ENCODE measurements around the gene PRSS27. TPM values are rescaled to one million over a fixed set of nuclear protein-coding genes. Genes with fewer than 3 reads are reported as not detected.

PRSS27 gene
- total RNA-seq, 6 donors from 2014 or later, result 0.91 to 8.1 (median 1.8) TPM

DNA sequence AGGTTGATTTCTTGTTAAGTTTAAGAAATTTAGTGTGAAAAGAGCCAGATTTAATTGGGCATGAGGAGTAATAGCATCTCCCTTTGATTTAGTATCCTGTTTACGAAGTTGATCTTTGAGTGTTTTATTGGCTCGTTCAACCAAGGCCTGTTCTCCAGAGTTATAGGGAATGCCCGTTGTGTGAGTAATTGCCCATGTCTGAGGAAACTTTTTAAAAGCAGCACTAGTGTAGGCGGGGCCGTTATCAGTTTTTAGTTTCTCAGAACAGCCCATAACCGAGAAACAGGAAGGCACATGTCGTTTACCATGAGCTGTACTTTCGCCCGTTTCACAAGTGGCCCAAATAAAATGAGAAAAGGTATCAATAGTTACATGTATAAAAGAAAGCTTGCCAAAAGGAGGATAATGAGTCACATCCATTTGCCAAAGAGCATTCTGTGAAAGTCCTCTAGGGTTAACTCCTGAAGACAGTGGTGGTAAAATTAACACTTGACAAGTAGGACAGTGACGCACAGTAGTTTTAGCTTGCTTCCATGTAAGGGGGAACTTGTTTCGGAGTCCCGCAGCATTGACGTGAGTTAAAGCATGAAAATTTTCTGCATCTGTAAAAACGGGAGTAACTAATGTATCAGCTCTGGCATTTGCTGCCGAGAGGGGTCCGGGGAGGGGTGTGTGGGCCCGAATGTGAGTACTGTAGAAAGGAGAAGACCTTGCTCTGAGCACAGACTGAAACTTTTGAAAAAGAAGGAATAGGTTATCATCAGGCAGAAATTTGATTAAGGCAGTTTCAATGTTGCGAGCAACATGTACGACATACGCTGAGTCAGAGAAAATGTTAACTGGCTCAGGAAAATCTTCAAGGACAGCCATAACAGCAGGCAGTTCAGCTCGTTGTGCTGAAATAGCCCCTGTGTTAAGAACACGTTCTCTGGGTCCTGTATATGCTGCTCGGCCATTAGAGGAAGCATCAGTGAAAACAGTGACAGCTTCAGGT lies 56.2 kb downstream of the PRSS27 start:
- no peaks in the 10 kb centered on the region for H3K27me3 ChIP-seq
- peaks cover 0 to 22% (median 9%) of the 10 kb centered on the region in 4 donors for H3K36me3 ChIP-seq
- peak in 1 of 2 donors; percentile 26 for DNase-seq
- WGBS, 2 donors, result 53 to 60% methylated on average over 23 of the region's 23 CpGs
- H3K9me3 ChIP-seq, result no peaks in the 10 kb centered on the region
- no peak overlapping the region for H3K4me3 ChIP-seq
- TF ChIP-seq POLR2AphosphoS5 (IDR thresholded peaks at IDR 0.05), result no peak
- TF ChIP-seq, protein P1, sequence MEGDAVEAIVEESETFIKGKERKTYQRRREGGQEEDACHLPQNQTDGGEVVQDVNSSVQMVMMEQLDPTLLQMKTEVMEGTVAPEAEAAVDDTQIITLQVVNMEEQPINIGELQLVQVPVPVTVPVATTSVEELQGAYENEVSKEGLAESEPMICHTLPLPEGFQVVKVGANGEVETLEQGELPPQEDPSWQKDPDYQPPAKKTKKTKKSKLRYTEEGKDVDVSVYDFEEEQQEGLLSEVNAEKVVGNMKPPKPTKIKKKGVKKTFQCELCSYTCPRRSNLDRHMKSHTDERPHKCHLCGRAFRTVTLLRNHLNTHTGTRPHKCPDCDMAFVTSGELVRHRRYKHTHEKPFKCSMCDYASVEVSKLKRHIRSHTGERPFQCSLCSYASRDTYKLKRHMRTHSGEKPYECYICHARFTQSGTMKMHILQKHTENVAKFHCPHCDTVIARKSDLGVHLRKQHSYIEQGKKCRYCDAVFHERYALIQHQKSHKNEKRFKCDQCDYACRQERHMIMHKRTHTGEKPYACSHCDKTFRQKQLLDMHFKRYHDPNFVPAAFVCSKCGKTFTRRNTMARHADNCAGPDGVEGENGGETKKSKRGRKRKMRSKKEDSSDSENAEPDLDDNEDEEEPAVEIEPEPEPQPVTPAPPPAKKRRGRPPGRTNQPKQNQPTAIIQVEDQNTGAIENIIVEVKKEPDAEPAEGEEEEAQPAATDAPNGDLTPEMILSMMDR (IDR thresholded peaks at IDR 0.05), result no peak
- TF ChIP-seq POLR2A (IDR thresholded peaks at IDR 0.05), result no peak
- TF ChIP-seq EP300 (IDR thresholded peaks at IDR 0.05), result no peak
- peak in 1 of 2 donors; percentile 83 for ATAC-seq (ENCODE audit: low FRiP score in 2 of 2)
- peak overlapping the region in 3 of 4 donors; percentile 16 to 26 (median 17) for H3K27ac ChIP-seq
- no peaks in the 10 kb centered on the region for H3K4me1 ChIP-seq

Other genes starting within 250 kb of the PRSS27 start
- not detected for gene NTN3, start 248.9 kb downstream of the PRSS27 start, total RNA-seq
- gene TBC1D24, start 245.1 kb downstream of the PRSS27 start, total RNA-seq, result 10 to 100 TPM; 25.9 to 49.6 (median 37.2) TPM
- 100 to 1,000 TPM in 4 of 6 donors, 10 to 100 TPM in 2; 84.9 to 332 (median 164) TPM for gene ATP6V0C, start 206.3 kb downstream of the PRSS27 start, total RNA-seq
- gene AMDHD2, start 199.9 kb downstream of the PRSS27 start, total RNA-seq, result 100 to 1,000 TPM in 1 of 6 donors, 10 to 100 TPM in 5; 33.0 to 126 (median 68.4) TPM
- 10 to 100 TPM in 2 of 6 donors, 1 to 10 TPM in 3, under 1 TPM in 1; 0.91 to 17.0 (median 5.4) TPM for gene CEMP1, start 188.8 kb downstream of the PRSS27 start, total RNA-seq
- gene PDPK1, start 182.2 kb downstream of the PRSS27 start, total RNA-seq, result 10 to 100 TPM; 39.4 to 83.1 (median 67.2) TPM
- 10 to 100 TPM; 25.7 to 45.5 (median 33.0) TPM for gene KCTD5, start 37.7 kb downstream of the PRSS27 start, total RNA-seq
- gene SRRM2, start 32.4 kb upstream of the PRSS27 start, total RNA-seq, result 1,000 to 10,000 TPM in 2 of 6 donors, 100 to 1,000 TPM in 4; 317 to 3,815 (median 582) TPM
- gene ELOB, start 57.1 kb upstream of the PRSS27 start, total RNA-seq, result 100 to 1,000 TPM in 5 of 6 donors, 10 to 100 TPM in 1; 73.3 to 245 (median 145) TPM
- under 1 TPM in 2 of 6 donors, not detected in 4; 0.20 to 0.92 TPM for gene PRSS33, start 67.3 kb upstream of the PRSS27 start, total RNA-seq
- under 1 TPM in 2 of 6 donors, not detected in 4; 0.57 to 0.78 TPM for gene PRSS41, start 78.2 kb upstream of the PRSS27 start, total RNA-seq
- 10 to 100 TPM in 3 of 6 donors, 1 to 10 TPM in 2, not detected in 1; 1.2 to 16.2 (median 14.5) TPM for gene PRSS21, start 97.0 kb upstream of the PRSS27 start, total RNA-seq
- gene ZG16B, start 110.1 kb upstream of the PRSS27 start, total RNA-seq, result 1 to 10 TPM in 2 of 6 donors, under 1 TPM in 1, not detected in 3; 0.69 to 2.0 (median 1.2) TPM
- 10 to 100 TPM in 5 of 6 donors, 1 to 10 TPM in 1; 9.3 to 24.8 (median 16.6) TPM for gene PRSS22, start 137.9 kb upstream of the PRSS27 start, total RNA-seq
- gene FLYWCH2, start 163.0 kb upstream of the PRSS27 start, total RNA-seq, result 10 to 100 TPM; 31.2 to 70.1 (median 39.7) TPM
- gene FLYWCH1, start 191.7 kb upstream of the PRSS27 start, total RNA-seq, result 100 to 1,000 TPM in 1 of 6 donors, 10 to 100 TPM in 5; 19.3 to 162 (median 43.4) TPM
- gene KREMEN2, start 244.1 kb upstream of the PRSS27 start, total RNA-seq, result not detected
- 10 to 100 TPM in 2 of 6 donors, 1 to 10 TPM in 4; 5.2 to 13.5 (median 8.3) TPM for gene PAQR4, start 249.1 kb upstream of the PRSS27 start, total RNA-seq

Measured in upper lobe of left lung (tissue), 6 donors.